ENCODE results near the gene CD53. TPM values are rescaled to one million over a fixed set of nuclear protein-coding genes. Genes with fewer than 3 reads are reported as not detected.

CD53 gene
- total RNA-seq, 1 donor: 334 TPM

- Histone ChIP-seq H3K4me3 (ENCODE audit: low read length) (no peak overlapping the region), H3K4me1 (ENCODE audit: insufficient read depth, low read length) (peaks cover 78% of the 10 kb centered on the region), H3K27me3 (ENCODE audit: insufficient read depth, low read length) (no peaks in the 10 kb centered on the region), H3K9me3 (ENCODE audit: low read depth, low read length) (no peaks in the 10 kb centered on the region)
Observed at GRCh38 chr1:110890474-110891196, 17.7 kb downstream of the CD53 start.

GRCh38 chr1:110893908-110894490 lies 21.1 kb downstream of the CD53 start:
- no peak overlapping the region for H3K4me3 ChIP-seq (ENCODE audit: low read length)
- H3K4me1 ChIP-seq (ENCODE audit: insufficient read depth, low read length): peaks cover 70% of the 10 kb centered on the region

DNA sequence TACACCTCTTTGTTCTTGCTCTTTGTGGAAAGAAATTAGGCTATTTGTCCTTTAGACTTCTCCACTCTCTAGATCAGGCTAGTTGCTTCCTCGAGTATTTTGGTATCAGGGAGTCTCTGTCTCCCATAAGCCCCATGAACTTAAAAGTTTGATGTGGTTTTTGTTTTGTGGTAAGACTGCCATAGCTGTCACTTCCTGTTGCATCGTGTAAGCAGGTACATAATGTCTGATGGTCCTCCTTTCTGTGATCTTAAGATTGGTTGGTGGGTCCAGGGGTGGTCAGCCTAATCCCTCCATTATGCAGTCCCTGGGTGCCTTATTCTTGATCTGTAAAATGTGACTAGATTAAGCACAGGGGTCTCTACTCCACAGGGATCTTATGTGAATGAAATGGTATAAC lies 23.1 kb downstream of the CD53 start:
- Histone ChIP-seq H3K9me3 (ENCODE audit: low read depth, low read length) (no peaks in the 10 kb centered on the region), H3K4me3 (ENCODE audit: low read length) (no peak overlapping the region), H3K4me1 (ENCODE audit: insufficient read depth, low read length) (peaks cover 50% of the 10 kb centered on the region), H3K27me3 (ENCODE audit: insufficient read depth, low read length) (no peaks in the 10 kb centered on the region)

More at GRCh38 chr1:110893908-110894490, 21.1 kb downstream of the CD53 start:
- Histone ChIP-seq H3K9me3 (ENCODE audit: low read depth, low read length) (no peaks in the 10 kb centered on the region), H3K27me3 (ENCODE audit: insufficient read depth, low read length) (no peaks in the 10 kb centered on the region)

DNA sequence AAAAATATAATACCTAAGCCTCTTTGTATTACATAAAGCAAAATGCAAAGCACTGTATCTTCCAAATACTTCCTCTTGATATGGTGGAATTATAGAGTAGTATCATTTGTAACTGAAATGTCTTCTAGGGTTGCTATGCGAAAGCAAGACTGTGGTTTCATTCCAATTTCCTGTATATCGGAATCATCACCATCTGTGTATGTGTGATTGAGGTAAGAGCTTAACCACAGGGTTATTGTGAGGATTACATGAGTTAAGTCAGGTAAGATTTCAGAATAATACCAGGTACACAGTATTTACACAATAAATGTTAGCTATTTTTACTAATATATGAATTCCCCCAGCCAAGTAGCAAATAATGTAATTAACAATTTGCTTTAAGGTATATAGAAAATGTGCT lies 24.7 kb downstream of the CD53 start:
- Histone ChIP-seq H3K4me3 (ENCODE audit: low read length) (no peak overlapping the region), H3K9me3 (ENCODE audit: low read depth, low read length) (no peaks in the 10 kb centered on the region), H3K27me3 (ENCODE audit: insufficient read depth, low read length) (no peaks in the 10 kb centered on the region), H3K4me1 (ENCODE audit: insufficient read depth, low read length) (peaks cover 40% of the 10 kb centered on the region)

DNA sequence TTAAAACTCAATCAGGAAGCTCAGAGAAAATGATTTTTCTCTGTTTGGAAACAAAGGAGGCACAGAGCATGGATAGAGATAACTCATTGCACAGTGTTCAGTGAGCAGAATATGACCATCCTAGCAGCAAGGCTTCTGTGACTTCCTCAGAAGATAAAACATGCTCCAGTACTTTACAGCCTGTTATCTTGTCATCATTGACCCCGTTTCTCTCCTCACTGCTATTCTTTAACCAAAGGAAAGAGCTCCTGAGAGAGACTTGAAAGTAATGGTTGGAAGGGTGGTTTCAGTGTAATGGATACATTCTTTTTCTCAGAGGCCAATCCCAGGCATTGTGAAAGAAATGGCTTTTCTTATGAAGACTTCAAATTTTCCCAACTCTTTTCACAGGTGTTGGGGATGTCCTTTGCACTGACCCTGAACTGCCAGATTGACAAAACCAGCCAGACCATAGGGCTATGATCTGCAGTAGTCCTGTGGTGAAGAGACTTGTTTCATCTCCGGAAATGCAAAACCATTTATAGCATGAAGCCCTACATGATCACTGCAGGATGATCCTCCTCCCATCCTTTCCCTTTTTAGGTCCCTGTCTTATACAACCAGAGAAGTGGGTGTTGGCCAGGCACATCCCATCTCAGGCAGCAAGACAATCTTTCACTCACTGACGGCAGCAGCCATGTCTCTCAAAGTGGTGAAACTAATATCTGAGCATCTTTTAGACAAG lies 25.9 kb downstream of the CD53 start:
- Histone ChIP-seq H3K27me3 (ENCODE audit: insufficient read depth, low read length) (no peaks in the 10 kb centered on the region), H3K4me3 (ENCODE audit: low read length) (no peak overlapping the region), H3K4me1 (ENCODE audit: insufficient read depth, low read length) (peaks cover 28% of the 10 kb centered on the region), H3K9me3 (ENCODE audit: low read depth, low read length) (no peaks in the 10 kb centered on the region)

DNA sequence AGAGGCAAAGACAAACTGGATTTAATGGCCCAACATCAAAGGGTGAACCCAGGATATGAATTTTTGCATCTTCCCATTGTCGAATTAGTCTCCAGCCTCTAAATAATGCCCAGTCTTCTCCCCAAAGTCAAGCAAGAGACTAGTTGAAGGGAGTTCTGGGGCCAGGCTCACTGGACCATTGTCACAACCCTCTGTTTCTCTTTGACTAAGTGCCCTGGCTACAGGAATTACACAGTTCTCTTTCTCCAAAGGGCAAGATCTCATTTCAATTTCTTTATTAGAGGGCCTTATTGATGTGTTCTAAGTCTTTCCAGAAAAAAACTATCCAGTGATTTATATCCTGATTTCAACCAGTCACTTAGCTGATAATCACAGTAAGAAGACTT lies 26.5 kb downstream of the CD53 start:
- no peak overlapping the region for H3K4me3 ChIP-seq (ENCODE audit: low read length)
- no peaks in the 10 kb centered on the region for H3K27me3 ChIP-seq (ENCODE audit: insufficient read depth, low read length)
- H3K9me3 ChIP-seq (ENCODE audit: low read depth, low read length): no peaks in the 10 kb centered on the region
- H3K4me1 ChIP-seq (ENCODE audit: insufficient read depth, low read length): peaks cover 23% of the 10 kb centered on the region

- Histone ChIP-seq H3K9me3 (ENCODE audit: low read depth, low read length) (no peaks in the 10 kb centered on the region), H3K27me3 (ENCODE audit: insufficient read depth, low read length) (no peaks in the 10 kb centered on the region), H3K4me1 (ENCODE audit: insufficient read depth, low read length) (no peaks in the 10 kb centered on the region), H3K4me3 (ENCODE audit: low read length) (no peak overlapping the region)
Observed at GRCh38 chr1:110902820-110903463, 30.0 kb downstream of the CD53 start.

DNA sequence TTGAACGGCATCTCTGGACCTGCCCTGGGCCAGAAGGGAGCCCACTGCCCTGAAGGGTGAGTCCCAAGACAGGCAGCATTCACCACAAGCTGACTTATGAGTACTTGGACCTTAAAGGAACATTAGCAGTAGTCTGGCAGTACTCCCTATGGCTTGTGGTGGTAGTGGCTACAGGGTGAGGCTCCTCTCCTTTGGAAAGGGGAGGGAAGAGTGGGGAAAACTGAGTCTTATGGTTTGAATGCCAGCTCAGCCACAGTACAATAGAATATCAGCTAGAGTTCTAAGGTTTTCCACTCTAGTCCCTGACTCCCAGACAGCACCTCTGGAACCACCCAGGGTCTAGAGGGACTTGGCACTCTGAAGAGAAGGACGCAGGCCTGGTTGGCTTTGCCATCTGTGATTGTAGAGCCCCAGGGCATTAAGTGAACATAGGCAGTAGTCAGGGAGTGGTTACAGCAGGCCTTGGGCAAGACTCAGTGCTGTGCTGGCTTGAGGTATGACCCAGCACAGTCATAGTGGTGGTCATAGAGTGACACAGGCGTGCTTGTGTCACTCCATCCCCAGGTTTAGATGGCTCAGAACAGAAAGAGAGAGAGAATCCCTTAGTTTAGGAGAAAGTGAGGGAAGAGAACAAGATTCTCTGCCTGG lies 31.0 kb downstream of the CD53 start:
- no peak overlapping the region for H3K4me3 ChIP-seq (ENCODE audit: low read length)

GRCh38 chr1:110912784-110913183 lies 39.8 kb downstream of the CD53 start:
- peaks cover 5% of the 10 kb centered on the region for H3K4me1 ChIP-seq (ENCODE audit: insufficient read depth, low read length)
- H3K4me3 ChIP-seq (ENCODE audit: low read length): no peak overlapping the region
- H3K9me3 ChIP-seq (ENCODE audit: low read depth, low read length): peaks cover 16% of the 10 kb centered on the region
- no peaks in the 10 kb centered on the region for H3K27me3 ChIP-seq (ENCODE audit: insufficient read depth, low read length)

More for the DNA sequence above, 31.0 kb downstream of the CD53 start:
- no peaks in the 10 kb centered on the region for H3K4me1 ChIP-seq (ENCODE audit: insufficient read depth, low read length)
- no peaks in the 10 kb centered on the region for H3K9me3 ChIP-seq (ENCODE audit: low read depth, low read length)
- no peaks in the 10 kb centered on the region for H3K27me3 ChIP-seq (ENCODE audit: insufficient read depth, low read length)

- Histone ChIP-seq H3K4me1 (ENCODE audit: insufficient read depth, low read length) (peaks cover 5% of the 10 kb centered on the region), H3K4me3 (ENCODE audit: low read length) (no peak overlapping the region), H3K9me3 (ENCODE audit: low read depth, low read length) (peaks cover 16% of the 10 kb centered on the region), H3K27me3 (ENCODE audit: insufficient read depth, low read length) (no peaks in the 10 kb centered on the region)
Observed at GRCh38 chr1:110914676-110915075, 41.7 kb downstream of the CD53 start.

GRCh38 chr1:110915804-110916203 lies 42.9 kb downstream of the CD53 start:
- no peaks in the 10 kb centered on the region for H3K27me3 ChIP-seq (ENCODE audit: insufficient read depth, low read length)
- H3K9me3 ChIP-seq (ENCODE audit: low read depth, low read length): peaks cover 16% of the 10 kb centered on the region
- no peak overlapping the region for H3K4me3 ChIP-seq (ENCODE audit: low read length)
- H3K4me1 ChIP-seq (ENCODE audit: insufficient read depth, low read length): peaks cover 5% of the 10 kb centered on the region

- H3K4me1 ChIP-seq (ENCODE audit: insufficient read depth, low read length): peaks cover 5% of the 10 kb centered on the region
- H3K27me3 ChIP-seq (ENCODE audit: insufficient read depth, low read length): no peaks in the 10 kb centered on the region
- peaks cover 16% of the 10 kb centered on the region for H3K9me3 ChIP-seq (ENCODE audit: low read depth, low read length)
- H3K4me3 ChIP-seq (ENCODE audit: low read length): no peak overlapping the region
Observed at GRCh38 chr1:110916274-110916668, 43.3 kb downstream of the CD53 start.

- H3K4me1 ChIP-seq (ENCODE audit: insufficient read depth, low read length): peaks cover 5% of the 10 kb centered on the region
- no peak overlapping the region for H3K4me3 ChIP-seq (ENCODE audit: low read length)
- peaks cover 16% of the 10 kb centered on the region for H3K9me3 ChIP-seq (ENCODE audit: low read depth, low read length)
- no peaks in the 10 kb centered on the region for H3K27me3 ChIP-seq (ENCODE audit: insufficient read depth, low read length)
Observed at GRCh38 chr1:110916669-110917306, 43.8 kb downstream of the CD53 start.

GRCh38 chr1:110918016-110918415 lies 45.1 kb downstream of the CD53 start:
- peaks cover 5% of the 10 kb centered on the region for H3K4me1 ChIP-seq (ENCODE audit: insufficient read depth, low read length)
- no peak overlapping the region for H3K4me3 ChIP-seq (ENCODE audit: low read length)
- no peaks in the 10 kb centered on the region for H3K27me3 ChIP-seq (ENCODE audit: insufficient read depth, low read length)
- H3K9me3 ChIP-seq (ENCODE audit: low read depth, low read length): peaks cover 12% of the 10 kb centered on the region

All from mononuclear cell (primary cell).